A673 (cell line): ENCODE measurements around the gene SLC34A2. TPM values are rescaled to one million over a fixed set of nuclear protein-coding genes. Genes with fewer than 3 reads are reported as not detected.

Source experiments
- Bru-seq: library from RNA; stranded (reverse); fragments of 400-500 nt; gene quantifications from one replicate; lab custom pipeline; 2021; lab: Mats Ljungman, UMichigan
- BruChase-seq, 2 experiments: library from RNA; stranded (reverse); fragments of 400-500 nt; gene quantifications; one replicate each; lab custom pipeline; 2021; lab: Mats Ljungman, UMichigan
- BruUV-seq: library from RNA; stranded (reverse); fragments of 400-500 nt; replicated peaks from 2 replicates; lab custom pipeline; 2021; lab: Mats Ljungman, UMichigan
- CTCF ChIA-PET: fragments of 300-600 bp; sonication (Branson Sonifier 250); formaldehyde crosslinking; loops from one replicate; lab custom pipeline; 2022; ENCODE audit warnings: antibody characterized with exemption; lab: Charles Lee
- POLR2A ChIA-PET: fragments of 300-600 bp; sonication (Branson Sonifier 250); formaldehyde crosslinking; loops from one replicate; lab custom pipeline; 2022; ENCODE audit warnings: antibody characterized with exemption; ENCODE audit not compliant: low non-redundant PET; lab: Charles Lee
- DNase-seq: peaks from one replicate; pipeline ENCODE4 v3.0.0-alpha.2; 2015; ENCODE audit warnings: low spot score
- H3K27ac ChIP-seq: fragments of 200-600 bp; sonication (generic); 2 replicates; pipeline ENCODE4 v1.5.1; 2016; ENCODE audit warnings: mixed run types, low read depth, mild to moderate bottlenecking, mixed read lengths, antibody characterized with exemption, low read length; ENCODE audit not compliant: poor library complexity, severe bottlenecking
- H3K27me3 ChIP-seq: fragments of 200-600 bp; sonication (generic); replicated peaks from 2 replicates; pipeline ENCODE4 v1.6.1; 2017; ENCODE audit warnings: mixed run types, low read depth, mild to moderate bottlenecking, mixed read lengths, antibody characterized with exemption, low read length; ENCODE audit not compliant: insufficient read depth, poor library complexity
- H3K36me3 ChIP-seq: fragments of 200-600 bp; sonication (generic); 2 replicates; pipeline ENCODE4 v1.6.1; 2016; ENCODE audit warnings: mixed run types, mild to moderate bottlenecking, mixed read lengths, antibody characterized with exemption, low read length; ENCODE audit not compliant: insufficient read depth, poor library complexity, severe bottlenecking
- H3K4me1 ChIP-seq: fragments of 200-600 bp; sonication (generic); 2 replicates; pipeline ENCODE4 v1.6.1; 2017; ENCODE audit warnings: mixed run types, mild to moderate bottlenecking, mixed read lengths, antibody characterized with exemption, low read length; ENCODE audit not compliant: insufficient read depth, poor library complexity, severe bottlenecking
- H3K4me3 ChIP-seq: fragments of 200-600 bp; sonication (generic); 2 replicates; pipeline ENCODE4 v1.5.1; 2016; ENCODE audit warnings: low read depth, mixed run types, mild to moderate bottlenecking, mixed read lengths, low read length; ENCODE audit not compliant: poor library complexity, severe bottlenecking
- H3K9me3 ChIP-seq: fragments of 200-600 bp; sonication (generic); 2 replicates; pipeline ENCODE4 v1.6.1; 2016; ENCODE audit warnings: mixed run types, low read depth, mild to moderate bottlenecking, mixed read lengths, antibody characterized with exemption, low read length; ENCODE audit not compliant: poor library complexity, severe bottlenecking
- EZH2 ChIP-seq: fragments of 200-600 bp; sonication (generic); IDR thresholded peaks from 2 replicates; pipeline ENCODE4 v1.6.1; 2017; ENCODE audit warnings: borderline replicate concordance, low read depth, mild to moderate bottlenecking, mixed read lengths, antibody characterized with exemption, low read length; ENCODE audit not compliant: poor library complexity, severe bottlenecking
- intact Hi-C: fragments of 100-400 bp; cut with micrococcal nuclease; formaldehyde crosslinking; loops from one replicate; pipeline ENCODE4 v1.10.0; 2022; ENCODE audit not compliant: unreplicated experiment
- long read RNA-seq: library from polyadenylated mRNA; stranded (forward); transcript quantifications from one replicate; pipeline ENCODE4 v2.0.0, GENCODE V29; 2022
- total RNA-seq: library from RNA; stranded (reverse); gene quantifications from 2 replicates; pipeline ENCODE4 v1.2.3, GENCODE V29; 2021
- TF ChIP-seq, protein P1 (sequence below): fragments of 300-800, 200-600 bp; sonication (generic); conservative IDR thresholded peaks from 2 replicates; pipeline ENCODE4 v1.5.1; 2017; ENCODE audit warnings: low read depth, mild to moderate bottlenecking, antibody characterized with exemption, low read length, moderate library complexity, mixed read lengths

The SLC34A2 gene, protein sequence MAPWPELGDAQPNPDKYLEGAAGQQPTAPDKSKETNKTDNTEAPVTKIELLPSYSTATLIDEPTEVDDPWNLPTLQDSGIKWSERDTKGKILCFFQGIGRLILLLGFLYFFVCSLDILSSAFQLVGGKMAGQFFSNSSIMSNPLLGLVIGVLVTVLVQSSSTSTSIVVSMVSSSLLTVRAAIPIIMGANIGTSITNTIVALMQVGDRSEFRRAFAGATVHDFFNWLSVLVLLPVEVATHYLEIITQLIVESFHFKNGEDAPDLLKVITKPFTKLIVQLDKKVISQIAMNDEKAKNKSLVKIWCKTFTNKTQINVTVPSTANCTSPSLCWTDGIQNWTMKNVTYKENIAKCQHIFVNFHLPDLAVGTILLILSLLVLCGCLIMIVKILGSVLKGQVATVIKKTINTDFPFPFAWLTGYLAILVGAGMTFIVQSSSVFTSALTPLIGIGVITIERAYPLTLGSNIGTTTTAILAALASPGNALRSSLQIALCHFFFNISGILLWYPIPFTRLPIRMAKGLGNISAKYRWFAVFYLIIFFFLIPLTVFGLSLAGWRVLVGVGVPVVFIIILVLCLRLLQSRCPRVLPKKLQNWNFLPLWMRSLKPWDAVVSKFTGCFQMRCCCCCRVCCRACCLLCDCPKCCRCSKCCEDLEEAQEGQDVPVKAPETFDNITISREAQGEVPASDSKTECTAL
- total RNA-seq (0.06 and 0.24 TPM in 2 replicates), Bru-seq, nascent RNA (percentile 14 among the genes with signal in this experiment), BruChase-seq, experiment 1, labeled RNA remaining after a 2-hour chase (percentile 17 among the genes with signal in this experiment), BruChase-seq, experiment 2, labeled RNA remaining after a 6-hour chase (percentile 11 among the genes with signal in this experiment)
- long read RNA-seq, partial matches to known transcripts: 0 of 1 reads
- long read RNA-seq, other reads (novel, unspliced or antisense): 1 of 1 reads

DNA sequence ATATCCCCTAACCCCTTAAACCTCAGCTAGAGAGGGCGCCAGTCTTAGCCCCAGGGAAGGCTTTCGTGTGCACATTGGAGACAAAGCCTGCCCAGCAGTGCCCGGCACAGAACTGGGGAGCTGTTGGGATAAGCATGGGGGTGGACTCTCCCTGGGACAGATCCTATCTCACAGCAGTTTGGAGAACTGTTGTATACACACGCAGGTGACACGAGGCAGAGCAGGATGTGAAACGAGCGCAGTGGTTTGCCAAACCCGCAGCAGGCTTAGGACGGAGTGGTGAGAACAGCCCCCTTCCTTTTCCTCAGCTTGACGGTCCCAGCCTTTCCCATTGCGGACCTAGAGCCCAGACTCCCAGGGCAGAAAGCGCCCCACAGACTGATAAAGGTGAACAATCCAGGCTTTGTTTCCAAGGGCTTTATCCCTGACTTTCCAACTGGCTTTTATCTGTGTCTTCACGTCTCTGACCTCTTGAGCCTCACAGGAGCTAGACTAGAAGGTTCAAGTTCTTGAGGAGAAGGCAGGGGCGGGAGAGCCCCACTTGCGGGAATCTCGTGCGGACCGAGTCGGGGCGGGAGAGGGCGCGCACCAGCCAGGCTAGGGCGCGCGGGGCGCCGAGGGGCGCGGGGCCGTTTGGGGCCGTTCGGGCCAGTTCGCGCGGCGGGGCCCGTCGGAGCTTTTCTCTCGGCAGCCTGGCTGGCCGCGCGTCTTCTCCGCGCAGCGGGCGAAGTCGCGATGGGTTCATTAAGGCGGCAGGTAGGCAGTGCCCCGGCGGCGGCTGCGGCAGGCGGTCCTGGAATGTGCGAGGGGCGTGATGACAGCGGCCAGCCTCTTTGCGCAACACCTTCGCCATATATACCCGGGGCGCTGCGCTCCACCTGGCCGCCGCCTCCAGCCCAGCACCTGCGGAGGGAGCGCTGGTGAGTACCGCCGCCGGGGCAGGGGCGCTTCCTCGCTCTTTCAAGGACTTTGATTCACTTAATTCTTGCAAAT is at the start of gene SLC34A2:
SLC34A2 (plus strand) TSS at position 881 of the 993 bp plus-strand sequence. CDS start 6,650 bp downstream, outside the sequence.
- no peak within 1 kb of the TSS for H3K27ac ChIP-seq
- DNase-seq: no peak
- peaks cover 19% of the 10 kb centered on the region for H3K27me3 ChIP-seq
- ChIA-PET CTCF (no interaction called here), POLR2A (no interaction called here)
- H3K4me3 ChIP-seq: no peak within 1 kb of the TSS
- no peaks in the 10 kb centered on the region for H3K36me3 ChIP-seq
- no TSS peak for BruUV-seq
- TF ChIP-seq, protein P1, sequence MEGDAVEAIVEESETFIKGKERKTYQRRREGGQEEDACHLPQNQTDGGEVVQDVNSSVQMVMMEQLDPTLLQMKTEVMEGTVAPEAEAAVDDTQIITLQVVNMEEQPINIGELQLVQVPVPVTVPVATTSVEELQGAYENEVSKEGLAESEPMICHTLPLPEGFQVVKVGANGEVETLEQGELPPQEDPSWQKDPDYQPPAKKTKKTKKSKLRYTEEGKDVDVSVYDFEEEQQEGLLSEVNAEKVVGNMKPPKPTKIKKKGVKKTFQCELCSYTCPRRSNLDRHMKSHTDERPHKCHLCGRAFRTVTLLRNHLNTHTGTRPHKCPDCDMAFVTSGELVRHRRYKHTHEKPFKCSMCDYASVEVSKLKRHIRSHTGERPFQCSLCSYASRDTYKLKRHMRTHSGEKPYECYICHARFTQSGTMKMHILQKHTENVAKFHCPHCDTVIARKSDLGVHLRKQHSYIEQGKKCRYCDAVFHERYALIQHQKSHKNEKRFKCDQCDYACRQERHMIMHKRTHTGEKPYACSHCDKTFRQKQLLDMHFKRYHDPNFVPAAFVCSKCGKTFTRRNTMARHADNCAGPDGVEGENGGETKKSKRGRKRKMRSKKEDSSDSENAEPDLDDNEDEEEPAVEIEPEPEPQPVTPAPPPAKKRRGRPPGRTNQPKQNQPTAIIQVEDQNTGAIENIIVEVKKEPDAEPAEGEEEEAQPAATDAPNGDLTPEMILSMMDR: no peak
- TF ChIP-seq EZH2: peak; percentile 59
- H3K9me3 ChIP-seq: no peaks in the 10 kb centered on the region
- no peaks in the 10 kb centered on the region for H3K4me1 ChIP-seq
- intact Hi-C loops: no loop called here

DNA sequence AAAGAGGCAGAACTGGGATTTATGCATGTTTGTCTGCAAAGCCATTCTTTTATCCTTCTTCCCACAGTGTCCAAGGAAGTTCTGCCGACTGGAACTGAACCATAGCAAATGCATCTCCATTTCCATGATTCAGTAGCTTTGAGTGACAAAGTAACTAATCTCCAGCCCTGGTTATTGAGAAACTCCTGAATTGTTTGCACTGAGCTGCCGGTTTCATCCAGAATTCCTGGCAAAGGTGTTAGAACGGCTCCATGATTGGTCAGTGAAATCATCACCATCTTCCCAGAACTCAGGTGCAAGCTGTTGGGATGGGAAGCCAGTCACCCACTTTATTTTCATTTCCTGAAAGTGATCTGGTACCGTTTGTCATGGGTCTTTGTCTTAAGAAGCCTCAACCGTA is 47.0 kb upstream of the SLC34A2 start:
- no peaks in the 10 kb centered on the region for H3K9me3 ChIP-seq
- BruUV-seq: no TSS peak
- no peak overlapping the region for H3K27ac ChIP-seq
- no peak for DNase-seq
- H3K27me3 ChIP-seq: no peaks in the 10 kb centered on the region
- TF ChIP-seq EZH2: no peak
- TF ChIP-seq, protein P1: no peak
- ChIA-PET CTCF (no interaction called here), POLR2A (no interaction called here)
- intact Hi-C loops: no loop called here
- no peaks in the 10 kb centered on the region for H3K4me1 ChIP-seq
- H3K4me3 ChIP-seq: no peak overlapping the region
- H3K36me3 ChIP-seq: no peaks in the 10 kb centered on the region
